BLaER1 treated with 17β-estradiol and CSF1 and Interleukin-3, amounts not matched to agents 10 nM and 100 nM (cell line): ENCODE data around the gene FADS2.

Experiments used
- H3K27ac ChIP-seq, 11 experiments: shearing (Covaris generic); formaldehyde crosslinking; 2 replicates each; pipeline ENCODE4 v1.8.1; 2022
- H3K27me3 ChIP-seq, 11 experiments: shearing (Covaris generic); formaldehyde crosslinking; 2 replicates each; pipeline ENCODE4 v1.8.1; 2022
- H3K36me3 ChIP-seq, 11 experiments: shearing (Covaris generic); formaldehyde crosslinking; 2 replicates each; pipeline ENCODE4 v1.8.1; 2022
- H3K4me1 ChIP-seq, 10 experiments: shearing (Covaris generic); formaldehyde crosslinking; 2 replicates each; pipeline ENCODE4 v1.8.1; 2022
- H3K4me2 ChIP-seq, 11 experiments: shearing (Covaris generic); formaldehyde crosslinking; 2 replicates each; pipeline ENCODE4 v1.8.1; 2022
- H3K4me3 ChIP-seq, 10 experiments: shearing (Covaris generic); formaldehyde crosslinking; 2 replicates each; pipeline ENCODE4 v1.8.1; 2022
- H3K9ac ChIP-seq, 11 experiments: shearing (Covaris generic); formaldehyde crosslinking; 2 replicates each; pipeline ENCODE4 v1.8.1; 2022
- H3K9me3 ChIP-seq, 11 experiments: shearing (Covaris generic); formaldehyde crosslinking; replicated peaks in 1 of 11; 2 replicates each; pipeline ENCODE4 v1.8.1; 2022
- H4K20me1 ChIP-seq, 11 experiments: shearing (Covaris generic); formaldehyde crosslinking; 2 replicates each; pipeline ENCODE4 v1.8.1; 2022
- Cebpa-rat ChIP-seq, 11 experiments: shearing (Covaris generic); IDR thresholded peaks; 2 replicates each; pipeline ENCODE4 v1.8.1; 2022

Gene FADS2

DNA sequence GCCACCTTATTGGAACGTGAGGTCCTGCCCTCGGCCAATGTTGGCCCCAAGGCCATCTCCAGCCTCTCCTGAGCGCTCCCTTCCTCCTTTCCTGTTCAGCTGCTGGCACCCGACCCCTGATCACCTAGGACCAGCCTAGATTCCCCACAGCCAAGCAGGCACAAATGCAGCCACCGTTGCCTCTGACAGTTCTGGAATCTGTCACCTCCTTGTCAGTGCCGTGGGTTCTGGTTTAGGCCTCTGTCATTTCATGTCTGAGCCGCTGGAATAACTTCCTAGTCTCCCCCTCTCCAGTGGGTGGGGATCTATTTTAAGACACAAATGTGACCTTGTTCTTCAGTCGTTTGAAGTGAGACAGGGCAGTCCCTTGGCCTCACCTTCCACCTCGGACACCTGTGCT is 33.5 kb downstream of the FADS2 start:
- Histone ChIP-seq H3K9ac (no peak overlapping the region; a peak in 1 of 22 replicates), H3K27ac (no peak overlapping the region; a peak in 1 of 22 replicates), H3K36me3 (peaks cover 99 to 100% (median 100%) of the 10 kb centered on the region in 11 experiments), H3K4me1 (0 out of 20 replicates have a peak, but pooled peaks cover 0 to 4% (median 0%) of the 10 kb centered on the region in 10 experiments), H3K9me3 (no peaks in the 10 kb centered on the region), H3K4me2 (no peak overlapping the region), H3K27me3 (no peaks in the 10 kb centered on the region), H3K4me3 (no peak overlapping the region), H4K20me1 (peaks cover 0 to 99% (median 31%) of the 10 kb centered on the region in 11 experiments; a peak in 15 of 22 replicates)
- no peak for TF ChIP-seq Cebpa-rat (IDR thresholded peaks at IDR 0.05)

DNA sequence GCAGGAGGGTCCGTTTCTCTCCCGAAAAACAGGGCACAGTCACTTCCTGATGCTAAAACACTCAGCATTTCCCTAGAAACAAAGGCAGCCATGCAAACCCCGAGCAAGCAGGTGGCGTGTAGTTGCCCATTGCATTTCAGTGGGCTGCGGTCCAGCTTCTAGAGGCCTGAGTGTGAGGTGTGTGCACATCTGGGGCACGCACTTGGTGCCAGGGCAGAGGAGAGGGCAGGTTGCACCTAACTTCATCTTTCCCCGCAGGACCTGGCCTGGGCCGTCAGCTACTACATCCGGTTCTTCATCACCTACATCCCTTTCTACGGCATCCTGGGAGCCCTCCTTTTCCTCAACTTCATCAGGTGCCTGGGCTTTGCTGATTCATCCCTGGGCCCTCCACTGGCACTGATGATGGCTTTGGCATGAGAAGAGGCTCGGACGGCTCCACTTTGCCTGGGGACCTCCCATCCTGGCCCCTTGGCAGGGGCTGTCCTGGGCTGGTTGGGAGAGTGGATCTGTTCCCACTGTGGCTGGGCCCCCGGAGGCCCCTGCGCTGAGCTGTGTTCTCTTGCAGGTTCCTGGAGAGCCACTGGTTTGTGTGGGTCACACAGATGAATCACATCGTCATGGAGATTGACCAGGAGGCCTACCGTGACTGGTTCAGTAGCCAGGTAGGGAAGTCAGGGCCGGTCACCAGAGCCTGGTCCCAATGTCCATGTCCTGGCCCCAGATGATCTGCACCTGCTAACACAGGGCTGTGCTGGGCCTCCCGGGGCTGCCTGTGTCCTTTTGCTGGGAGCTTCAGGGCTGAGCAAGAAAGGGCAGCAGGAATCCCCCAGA is 34.8 kb downstream of the FADS2 start:
- Histone ChIP-seq H3K4me2 (no peak overlapping the region), H3K4me1 (0 out of 20 replicates have a peak, but pooled peaks cover 0 to 4% (median 0%) of the 10 kb centered on the region in 10 experiments), H3K27ac (no peak overlapping the region), H3K36me3 (peaks cover 86 to 98% (median 93%) of the 10 kb centered on the region in 11 experiments), H3K4me3 (no peak overlapping the region), H3K27me3 (no peaks in the 10 kb centered on the region), H4K20me1 (peaks cover 0 to 97% (median 31%) of the 10 kb centered on the region in 11 experiments; a peak in 15 of 22 replicates), H3K9ac (peak overlapping the region in 1 of 11 experiments; percentile 20; a peak in 1 of 22 replicates), H3K9me3 (no peaks in the 10 kb centered on the region)
- no peak for TF ChIP-seq Cebpa-rat (IDR thresholded peaks at IDR 0.05)

DNA sequence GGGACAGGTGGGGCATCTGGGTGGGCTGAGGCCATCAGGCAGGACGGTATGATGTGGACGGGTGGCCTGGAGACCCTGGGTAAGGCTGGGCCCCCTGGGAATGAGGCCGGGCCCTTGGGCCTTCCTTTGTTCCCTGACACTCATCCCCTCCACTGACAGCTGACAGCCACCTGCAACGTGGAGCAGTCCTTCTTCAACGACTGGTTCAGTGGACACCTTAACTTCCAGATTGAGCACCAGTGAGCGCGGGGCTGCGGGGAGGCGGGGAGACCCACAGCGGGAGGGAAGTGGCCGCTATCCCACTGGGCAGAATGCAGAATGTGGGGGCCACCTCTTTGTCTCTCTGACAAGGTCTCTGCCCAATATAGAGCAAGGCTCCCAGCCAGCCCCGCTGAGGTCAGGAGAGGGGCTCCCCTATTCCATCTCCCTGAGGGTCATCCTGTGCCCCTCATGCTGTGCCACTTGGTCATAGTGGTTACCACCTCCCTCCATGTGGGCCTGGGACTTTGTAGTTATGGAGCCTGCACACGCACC is 35.5 kb downstream of the FADS2 start:
- peak overlapping the region in 1 of 11 experiments; percentile 20; a peak in 1 of 22 replicates for H3K9ac ChIP-seq

DNA sequence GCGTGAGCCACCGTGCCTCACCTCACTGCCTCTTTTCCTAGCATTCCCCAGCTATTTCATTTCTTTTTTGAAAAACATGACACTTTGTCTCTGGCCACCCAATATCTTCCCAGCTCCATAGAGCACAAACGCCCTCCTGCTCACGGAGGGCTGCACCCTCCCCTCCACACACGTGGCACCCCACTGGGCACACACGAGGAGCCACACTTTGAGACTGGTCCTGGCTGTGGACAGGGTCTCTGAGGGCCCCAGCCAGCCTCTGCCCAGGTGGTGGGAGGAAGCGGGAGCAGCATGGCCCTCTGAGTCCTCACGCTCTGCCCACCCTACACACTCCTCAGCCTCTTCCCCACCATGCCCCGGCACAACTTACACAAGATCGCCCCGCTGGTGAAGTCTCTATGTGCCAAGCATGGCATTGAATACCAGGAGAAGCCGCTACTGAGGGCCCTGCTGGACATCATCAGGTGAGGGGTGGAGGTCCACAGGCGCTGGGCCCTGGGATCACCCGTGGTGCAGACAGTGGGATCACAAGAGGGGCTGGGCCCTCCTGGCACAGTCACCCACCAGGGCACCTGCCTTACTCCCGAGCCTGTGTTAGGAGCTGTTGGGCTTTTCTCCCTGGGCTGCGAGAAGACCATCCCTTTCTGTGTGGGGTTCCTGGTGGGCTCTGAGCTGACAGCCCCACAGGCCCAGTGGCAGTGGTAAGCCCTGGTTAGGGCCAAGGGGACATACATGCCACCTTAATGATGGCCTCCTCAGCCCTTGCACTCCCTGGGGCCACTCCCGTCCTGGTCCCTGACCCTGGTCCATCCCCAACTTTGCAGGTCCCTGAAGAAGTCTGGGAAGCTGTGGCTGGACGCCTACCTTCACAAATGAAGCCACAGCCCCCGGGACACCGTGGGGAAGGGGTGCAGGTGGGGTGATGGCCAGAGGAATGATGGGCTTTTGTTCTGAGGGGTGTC is 37.0 kb downstream of the FADS2 start:
- H3K36me3 ChIP-seq = peaks cover 65 to 82% (median 75%) of the 10 kb centered on the region in 11 experiments
- H3K27ac ChIP-seq = no peak overlapping the region
- peaks cover 15 to 21% (median 16%) of the 10 kb centered on the region in 10 experiments for H3K4me1 ChIP-seq
- no peak overlapping the region for H3K4me3 ChIP-seq
- TF ChIP-seq Cebpa-rat (IDR thresholded peaks at IDR 0.05) = no peak
- H3K9ac ChIP-seq = no peak overlapping the region
- H3K27me3 ChIP-seq = no peaks in the 10 kb centered on the region
- no peaks in the 10 kb centered on the region for H3K9me3 ChIP-seq
- peaks cover 0 to 95% (median 47%) of the 10 kb centered on the region in 11 experiments; a peak in 17 of 22 replicates for H4K20me1 ChIP-seq
- H3K4me2 ChIP-seq = no peak overlapping the region

More for the DNA sequence above, 35.5 kb downstream of the FADS2 start:
- Histone ChIP-seq H3K36me3 (peaks cover 80 to 92% (median 87%) of the 10 kb centered on the region in 11 experiments), H3K4me3 (no peak overlapping the region), H3K9me3 (no peaks in the 10 kb centered on the region), H3K27ac (no peak overlapping the region), H3K4me2 (no peak overlapping the region), H3K4me1 (peaks cover 0 to 7% (median 1%) of the 10 kb centered on the region in 10 experiments; a peak in 16 of 20 replicates), H4K20me1 (peaks cover 0 to 94% (median 33%) of the 10 kb centered on the region in 11 experiments; a peak in 15 of 22 replicates), H3K27me3 (no peaks in the 10 kb centered on the region)
- no peak for TF ChIP-seq Cebpa-rat (IDR thresholded peaks at IDR 0.05)

DNA sequence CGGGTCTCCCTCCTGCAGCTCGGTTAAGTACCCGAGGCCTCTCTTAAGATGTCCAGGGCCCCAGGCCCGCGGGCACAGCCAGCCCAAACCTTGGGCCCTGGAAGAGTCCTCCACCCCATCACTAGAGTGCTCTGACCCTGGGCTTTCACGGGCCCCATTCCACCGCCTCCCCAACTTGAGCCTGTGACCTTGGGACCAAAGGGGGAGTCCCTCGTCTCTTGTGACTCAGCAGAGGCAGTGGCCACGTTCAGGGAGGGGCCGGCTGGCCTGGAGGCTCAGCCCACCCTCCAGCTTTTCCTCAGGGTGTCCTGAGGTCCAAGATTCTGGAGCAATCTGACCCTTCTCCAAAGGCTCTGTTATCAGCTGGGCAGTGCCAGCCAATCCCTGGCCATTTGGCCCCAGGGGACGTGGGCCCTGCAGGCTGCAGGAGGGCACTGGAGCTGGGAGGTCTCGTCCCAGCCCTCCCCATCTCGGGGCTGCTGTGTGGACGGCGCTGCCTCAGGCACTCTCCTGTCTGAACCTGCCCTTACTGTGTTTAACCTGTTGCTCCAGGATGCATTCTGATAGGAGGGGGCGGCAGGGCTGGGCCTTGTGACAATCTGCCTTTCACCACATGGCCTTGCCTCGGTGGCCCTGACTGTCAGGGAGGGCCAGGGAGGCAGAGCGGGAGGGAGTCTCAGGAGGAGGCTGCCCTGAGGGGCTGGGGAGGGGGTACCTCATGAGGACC is 38.3 kb downstream of the FADS2 start:
- H4K20me1 ChIP-seq = peaks cover 0 to 91% (median 60%) of the 10 kb centered on the region in 11 experiments; a peak in 17 of 22 replicates
- H3K27ac ChIP-seq = no peak overlapping the region
- H3K36me3 ChIP-seq = peaks cover 52 to 69% (median 62%) of the 10 kb centered on the region in 11 experiments
- H3K27me3 ChIP-seq = no peaks in the 10 kb centered on the region
- TF ChIP-seq Cebpa-rat (IDR thresholded peaks at IDR 0.05) = no peak
- 0 out of 22 replicates have a peak overlapping the region, but pooled peaks of 1 of the 11 experiments have one; percentile 6 for H3K9ac ChIP-seq
- no peak overlapping the region for H3K4me3 ChIP-seq
- no peaks in the 10 kb centered on the region for H3K9me3 ChIP-seq
- H3K4me2 ChIP-seq = no peak overlapping the region
- H3K4me1 ChIP-seq = peaks cover 28 to 34% (median 29%) of the 10 kb centered on the region in 10 experiments

DNA sequence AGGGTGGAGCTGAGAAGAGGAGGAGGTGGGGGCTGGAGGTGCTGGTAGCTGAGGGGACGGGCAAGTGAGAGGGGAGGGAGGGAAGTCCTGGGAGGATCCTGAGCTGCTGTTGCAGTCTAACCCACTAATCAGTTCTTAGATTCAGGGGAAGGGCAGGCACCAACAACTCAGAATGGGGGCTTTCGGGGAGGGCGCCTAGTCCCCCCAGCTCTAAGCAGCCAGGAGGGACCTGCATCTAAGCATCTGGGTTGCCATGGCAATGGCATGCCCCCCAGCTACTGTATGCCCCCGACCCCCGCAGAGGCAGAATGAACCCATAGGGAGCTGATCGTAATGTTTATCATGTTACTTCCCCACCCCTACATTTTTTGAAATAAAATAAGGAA is 38.9 kb downstream of the FADS2 start:
- H3K4me2 ChIP-seq = no peak overlapping the region
- H3K9me3 ChIP-seq = no peaks in the 10 kb centered on the region
- H3K4me3 ChIP-seq = no peak overlapping the region
- no peak for TF ChIP-seq Cebpa-rat (IDR thresholded peaks at IDR 0.05)
- no peak overlapping the region for H3K9ac ChIP-seq
- H3K4me1 ChIP-seq = peaks cover 33 to 40% (median 35%) of the 10 kb centered on the region in 10 experiments
- H4K20me1 ChIP-seq = peaks cover 0 to 86% (median 59%) of the 10 kb centered on the region in 11 experiments; a peak in 17 of 22 replicates
- peaks cover 47 to 63% (median 56%) of the 10 kb centered on the region in 11 experiments for H3K36me3 ChIP-seq
- no peaks in the 10 kb centered on the region for H3K27me3 ChIP-seq
- H3K27ac ChIP-seq = no peak overlapping the region

DNA sequence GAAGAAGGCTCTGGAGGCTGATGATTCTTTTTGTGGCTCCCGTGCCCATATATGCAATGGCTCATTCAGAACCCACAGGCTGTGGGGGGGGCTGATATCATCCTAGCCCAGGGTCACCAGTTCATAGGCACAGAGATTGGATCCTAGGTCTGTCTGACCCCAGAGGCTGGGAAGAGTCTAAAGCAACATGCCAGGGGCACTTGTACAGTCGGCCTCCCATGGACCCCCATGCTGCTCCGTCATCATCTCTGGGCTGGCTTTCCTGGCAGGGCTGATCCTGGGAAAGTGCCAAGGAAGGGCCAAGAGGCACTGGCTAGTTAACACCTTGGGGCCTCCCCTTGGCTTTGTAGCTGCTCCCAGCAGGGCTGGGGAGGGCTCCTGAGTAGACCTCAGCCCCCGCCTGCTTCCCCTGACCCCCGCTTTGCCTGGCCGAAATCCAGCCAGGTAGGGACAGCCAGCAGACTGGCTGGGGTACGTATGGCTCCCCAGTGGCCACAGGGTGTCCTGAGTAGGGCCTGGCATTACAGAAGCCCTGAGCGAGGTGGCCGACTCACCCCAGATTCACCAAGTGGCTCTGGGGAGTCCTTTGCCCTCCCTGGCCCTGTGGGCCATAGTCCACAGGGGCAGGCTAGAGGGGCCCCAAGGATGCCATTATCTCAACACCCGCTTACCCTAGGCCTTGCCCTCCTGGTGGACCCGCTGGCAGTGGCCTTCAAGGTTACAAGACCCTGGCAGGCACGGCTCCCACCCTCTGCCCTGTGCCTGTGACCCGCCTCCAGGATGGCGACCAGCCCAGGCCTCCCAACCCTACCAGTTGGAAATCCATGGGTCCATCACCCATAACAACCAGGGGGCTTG is 40.7 kb downstream of the FADS2 start:
- H3K4me1 ChIP-seq = peaks cover 45 to 55% (median 50%) of the 10 kb centered on the region in 10 experiments
- H3K9me3 ChIP-seq = no peaks in the 10 kb centered on the region
- H3K36me3 ChIP-seq = peaks cover 28 to 47% (median 38%) of the 10 kb centered on the region in 11 experiments
- no peak for TF ChIP-seq Cebpa-rat (IDR thresholded peaks at IDR 0.05)
- H3K9ac ChIP-seq = no peak overlapping the region; a peak in 1 of 22 replicates
- no peak overlapping the region for H3K27ac ChIP-seq
- H3K4me3 ChIP-seq = no peak overlapping the region
- H3K27me3 ChIP-seq = no peaks in the 10 kb centered on the region
- peak overlapping the region; percentile 77 to 99 (median 95); a peak in 21 of 22 replicates for H3K4me2 ChIP-seq
- peaks cover 0 to 72% (median 58%) of the 10 kb centered on the region in 11 experiments; a peak in 17 of 22 replicates for H4K20me1 ChIP-seq
